Gastrocnemius medialis (tissue), 4 donors: ENCODE results near the gene MSH5. TPM values are rescaled to one million over a fixed set of nuclear protein-coding genes. Genes with fewer than 3 reads are reported as not detected.

ENCODE experiments used
- ATAC-seq, 2 donors: fragments of 150-250 bp; one replicate each; pipeline ENCODE4 v1.9.1; 2016
- DNase-seq, 2 donors: peaks; one replicate each; pipeline ENCODE4 v3.0.0-alpha.2; 2019
- H3K27ac ChIP-seq, 4 donors: fragments of 200-600 bp; sonication (generic); 1 replicate in 1 of 4; 2 replicates in 3 of 4; pipeline ENCODE4 v1.5.1; 2016 to 2018; ENCODE audit warnings: mild to moderate bottlenecking in 2 of 4, moderate library complexity in 1 of 4
- H3K27me3 ChIP-seq, 3 donors: fragments of 200-600 bp; sonication (generic) in 2 of 3; 1 replicate in 1 of 3; 2 replicates in 2 of 3; pipeline versions ENCODE4 v1.5.1 to v1.6.0; 2016 to 2019; ENCODE audit warnings: mild to moderate bottlenecking in 1 of 3, moderate library complexity in 1 of 3
- H3K36me3 ChIP-seq, 2 donors: fragments of 200-600 bp; sonication (generic) in 1 of 2; one replicate each; pipeline ENCODE4 v1.5.1; 2017 to 2018
- H3K4me1 ChIP-seq, 2 donors: fragments of 200-600 bp; sonication (generic) in 1 of 2; one replicate each; pipeline ENCODE4 v1.5.1; 2016 to 2017; ENCODE audit warnings: mild to moderate bottlenecking in 2 of 2
- H3K4me3 ChIP-seq, 4 donors: fragments of 200-600 bp; sonication (generic) in 3 of 4; 1 replicate in 1 of 4; 2 replicates in 3 of 4; pipeline ENCODE4 v1.5.1; 2016 to 2019; ENCODE audit warnings: mild to moderate bottlenecking in 2 of 4
- H3K9me3 ChIP-seq, 3 donors: fragments of 200-600 bp; sonication (generic) in 2 of 3; 1 replicate in 1 of 3; 2 replicates in 2 of 3; pipeline ENCODE4 v1.5.1; 2016 to 2019
- POLR2A ChIP-seq, 2 donors: fragments of 450-650 bp; IDR thresholded peaks; one replicate each; pipeline ENCODE4 v1.6.1; 2017; ENCODE audit warnings: antibody characterized with exemption in 2 of 2, mild to moderate bottlenecking in 2 of 2, moderate library complexity in 2 of 2
- in situ Hi-C, 4 donors: fragments of 200-750 bp; cut with MboI; loops; one replicate each; pipeline versions ENCODE4 v1.15.0 to v1.8.0; 2017; ENCODE audit warnings: low sequenced_read_pairs in 4 of 4
- intact Hi-C: fragments of 100-400 bp; cut with DNase I; formaldehyde crosslinking; loops from one replicate; pipeline ENCODE4 v1.15.1; 2023; ENCODE audit warnings: low total_unique reads
- total RNA-seq, 4 donors: library from RNA; depleted of rRNA; stranded (reverse); fragments of >200 nt; gene quantifications; one replicate each; pipeline versions ENCODE4 v1.1.0 to v1.2.3, GENCODE V29; 2016
- TF ChIP-seq, protein P1 (sequence below), 5 experiments: fragments of 450-650 bp in 3 of 5; fragments of 200-600 bp in 2 of 5; sonication (generic) in 2 of 5; IDR thresholded peaks in 4 of 5; conservative IDR thresholded peaks in 1 of 5; 1 replicate in 4 of 5; 2 replicates in 1 of 5; pipeline ENCODE4 v1.5.1; 2016 to 2019; ENCODE audit warnings: antibody characterized with exemption in 5 of 5, mild to moderate bottlenecking in 3 of 5, moderate library complexity in 3 of 5

MSH5 gene
- total RNA-seq, 4 donors from 2014 or later: 0.35 to 7.8 (median 1.6) TPM

DNA sequence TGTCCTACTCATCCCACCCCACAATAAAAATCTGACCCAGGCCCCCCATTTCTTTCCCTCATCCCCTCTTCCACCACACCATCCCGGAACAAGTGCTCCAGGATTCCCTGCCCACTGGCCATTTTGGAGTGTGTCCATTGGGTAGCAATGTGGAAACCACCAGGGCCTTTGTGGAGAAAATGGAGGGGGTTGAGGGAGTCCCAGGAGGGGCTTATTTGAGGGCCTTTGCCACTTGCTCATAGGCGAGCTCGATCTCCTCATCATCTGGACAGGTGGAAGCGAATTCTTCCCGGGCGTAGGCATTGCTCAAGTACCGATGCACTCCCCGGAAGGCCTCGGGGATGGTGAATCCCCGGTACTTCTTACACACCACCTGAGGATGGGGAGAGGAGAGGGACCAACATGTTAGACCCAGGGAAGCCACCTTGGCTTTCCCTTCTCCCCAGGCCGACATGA lies 9.1 kb upstream of the MSH5 start:
- in situ Hi-C loops (no loop called here), intact Hi-C loops (loop anchor here (2.0 to 10.0 kb wide), 2 partner anchors 104 to 244 kb away; partner anchors contain the start of gene DXO)
- no peak for ATAC-seq
- TF ChIP-seq POLR2A (IDR thresholded peaks at IDR 0.05): no peak
- TF ChIP-seq, protein P1, sequence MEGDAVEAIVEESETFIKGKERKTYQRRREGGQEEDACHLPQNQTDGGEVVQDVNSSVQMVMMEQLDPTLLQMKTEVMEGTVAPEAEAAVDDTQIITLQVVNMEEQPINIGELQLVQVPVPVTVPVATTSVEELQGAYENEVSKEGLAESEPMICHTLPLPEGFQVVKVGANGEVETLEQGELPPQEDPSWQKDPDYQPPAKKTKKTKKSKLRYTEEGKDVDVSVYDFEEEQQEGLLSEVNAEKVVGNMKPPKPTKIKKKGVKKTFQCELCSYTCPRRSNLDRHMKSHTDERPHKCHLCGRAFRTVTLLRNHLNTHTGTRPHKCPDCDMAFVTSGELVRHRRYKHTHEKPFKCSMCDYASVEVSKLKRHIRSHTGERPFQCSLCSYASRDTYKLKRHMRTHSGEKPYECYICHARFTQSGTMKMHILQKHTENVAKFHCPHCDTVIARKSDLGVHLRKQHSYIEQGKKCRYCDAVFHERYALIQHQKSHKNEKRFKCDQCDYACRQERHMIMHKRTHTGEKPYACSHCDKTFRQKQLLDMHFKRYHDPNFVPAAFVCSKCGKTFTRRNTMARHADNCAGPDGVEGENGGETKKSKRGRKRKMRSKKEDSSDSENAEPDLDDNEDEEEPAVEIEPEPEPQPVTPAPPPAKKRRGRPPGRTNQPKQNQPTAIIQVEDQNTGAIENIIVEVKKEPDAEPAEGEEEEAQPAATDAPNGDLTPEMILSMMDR (IDR thresholded peaks at IDR 0.05 in 4 of 5, conservative IDR thresholded peaks at IDR 0.05 in 1 of 5): no peak
- Histone ChIP-seq H3K36me3 (peaks cover 0 to 15% of the 10 kb centered on the region in 2 donors), H3K4me1 (peaks cover 13% of the 10 kb centered on the region in 2 donors), H3K9me3 (no peaks in the 10 kb centered on the region), H3K27ac (peak overlapping the region; percentile 78 to 92 (median 88)), H3K4me3 (peak overlapping the region in 2 of 4 donors; percentile 79 to 91), H3K27me3 (peaks cover 0 to 7% (median 5%) of the 10 kb centered on the region in 3 donors)
- no peak for DNase-seq

DNA sequence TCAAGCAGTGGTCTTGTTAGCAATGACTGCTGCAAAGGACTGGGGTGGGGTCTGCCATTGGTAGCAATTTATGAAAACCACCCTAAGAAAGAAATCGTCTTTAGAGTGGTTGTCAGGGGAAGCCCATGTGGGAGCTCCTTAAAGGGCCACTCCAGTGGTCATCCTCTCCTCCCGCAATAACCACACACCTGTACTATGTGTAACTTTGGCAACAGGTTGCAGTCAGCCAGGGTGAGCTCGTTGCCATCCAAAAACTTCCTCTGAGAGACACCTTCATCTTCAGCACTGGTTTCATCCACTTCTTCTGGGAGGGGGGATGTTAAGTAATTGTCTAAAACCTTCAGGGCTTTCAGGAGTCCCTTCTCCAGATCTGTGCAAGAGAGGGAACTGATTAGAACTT lies 7.8 kb upstream of the MSH5 start:
- Histone ChIP-seq H3K27me3 (peaks cover 0 to 12% (median 5%) of the 10 kb centered on the region in 3 donors), H3K4me1 (peaks cover 16 to 18% of the 10 kb centered on the region in 2 donors), H3K27ac (no peak overlapping the region), H3K4me3 (no peak overlapping the region), H3K36me3 (peaks cover 0 to 15% of the 10 kb centered on the region in 2 donors), H3K9me3 (no peaks in the 10 kb centered on the region)
- intact Hi-C loops: loop anchor here (10.0 kb wide), 1 partner anchor 243 kb away; the partner anchor contains the start of gene DXO
- DNase-seq (no peak), ATAC-seq (no peak)
- in situ Hi-C loops: no loop called here
- TF ChIP-seq, protein P1 (IDR thresholded peaks at IDR 0.05 in 4 of 5, conservative IDR thresholded peaks at IDR 0.05 in 1 of 5): no peak
- no peak for TF ChIP-seq POLR2A (IDR thresholded peaks at IDR 0.05)

DNA sequence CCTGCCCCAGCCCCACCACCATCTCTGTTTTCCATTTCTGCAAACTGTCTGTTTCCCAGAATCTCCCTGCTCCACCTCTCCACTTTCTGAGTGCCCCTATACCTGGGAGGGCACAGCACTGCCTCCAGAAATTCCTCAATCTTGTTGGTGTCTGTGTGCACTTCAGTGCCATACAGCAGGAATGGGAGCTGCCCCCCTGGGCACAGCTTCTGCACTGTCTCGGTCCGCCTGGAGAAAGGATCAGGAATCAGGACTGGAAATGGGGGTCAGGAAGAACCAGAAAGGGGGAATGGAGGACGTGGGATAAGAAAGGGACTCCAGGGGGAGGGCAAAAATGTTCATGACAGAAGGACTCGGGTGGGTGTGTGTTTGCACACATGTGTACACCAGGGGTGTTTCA lies 6.1 kb upstream of the MSH5 start:
- no peak overlapping the region for H3K4me3 ChIP-seq
- in situ Hi-C loops (no loop called here), intact Hi-C loops (loop anchor here (10.0 kb wide), 1 partner anchor 241 kb away; the partner anchor contains the start of gene DXO)
- peaks cover 17 to 19% of the 10 kb centered on the region in 2 donors for H3K4me1 ChIP-seq
- peaks cover 0 to 12% (median 5%) of the 10 kb centered on the region in 3 donors for H3K27me3 ChIP-seq
- H3K36me3 ChIP-seq: peaks cover 0 to 15% of the 10 kb centered on the region in 2 donors
- DNase-seq (no peak), ATAC-seq (no peak)
- no peaks in the 10 kb centered on the region for H3K9me3 ChIP-seq
- H3K27ac ChIP-seq: peak overlapping the region; percentile 79 to 85 (median 82)
- no peak for TF ChIP-seq POLR2A (IDR thresholded peaks at IDR 0.05)
- TF ChIP-seq, protein P1 (IDR thresholded peaks at IDR 0.05 in 4 of 5, conservative IDR thresholded peaks at IDR 0.05 in 1 of 5): no peak

DNA sequence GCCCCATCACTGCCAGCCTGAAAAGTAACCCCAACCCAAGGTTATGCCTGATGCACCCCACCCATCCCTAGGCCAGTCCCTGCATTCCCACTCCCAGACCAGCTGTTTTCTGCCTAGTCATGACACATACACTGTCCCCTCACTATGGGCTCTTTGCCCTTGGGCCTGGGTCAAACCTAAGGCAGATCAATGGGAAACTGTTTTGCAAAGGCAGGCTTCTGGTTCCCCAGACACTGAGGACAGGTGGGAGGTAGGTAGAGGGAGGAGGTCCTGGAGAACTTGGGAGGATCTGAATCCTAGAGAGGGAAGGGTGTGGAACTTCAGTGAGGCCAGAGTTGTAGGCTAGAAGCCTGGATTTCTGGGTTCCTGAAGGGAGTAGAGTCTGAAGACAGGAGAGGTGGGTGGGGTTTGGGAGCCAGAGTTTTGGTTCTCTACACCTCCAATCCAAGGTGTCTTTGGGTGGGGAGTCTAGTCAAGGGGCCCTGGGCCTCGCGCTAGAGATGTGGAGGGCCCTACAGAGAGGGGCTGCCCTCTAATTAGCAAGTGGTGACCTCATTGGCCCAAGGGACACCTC lies 5.5 kb upstream of the MSH5 start:
- peak overlapping the region; percentile 53 to 64 (median 60) for H3K4me3 ChIP-seq
- no peak for DNase-seq
- in situ Hi-C loops: no loop called here
- intact Hi-C loops: loop anchor here (10.0 kb wide), 1 partner anchor 240 kb away; the partner anchor contains the start of gene DXO
- no peak for ATAC-seq
- peaks cover 0 to 11% (median 5%) of the 10 kb centered on the region in 3 donors for H3K27me3 ChIP-seq
- peaks cover 17 to 18% of the 10 kb centered on the region in 2 donors for H3K4me1 ChIP-seq
- H3K9me3 ChIP-seq: no peaks in the 10 kb centered on the region
- H3K27ac ChIP-seq: peak overlapping the region; percentile 79 to 85 (median 82)
- TF ChIP-seq, protein P1 (IDR thresholded peaks at IDR 0.05 in 4 of 5, conservative IDR thresholded peaks at IDR 0.05 in 1 of 5): no peak
- no peak for TF ChIP-seq POLR2A (IDR thresholded peaks at IDR 0.05)
- peaks cover 0 to 15% of the 10 kb centered on the region in 2 donors for H3K36me3 ChIP-seq
